Glomerular endothelial cell (primary cell): ENCODE measurements around the gene MRPS23. TPM values are rescaled to one million over a fixed set of nuclear protein-coding genes. Genes with fewer than 3 reads are reported as not detected.

ENCODE experiments used
- DNase-seq: peaks from one replicate; pipeline ENCODE4 v3.0.0-alpha.2; 2011; ENCODE audit warnings: low read depth, low spot score; ENCODE audit errors: extremely low read depth
- total RNA-seq: library from RNA; depleted of rRNA; stranded (reverse); fragments of >200 nt; gene quantifications from 2 replicates; pipeline ENCODE4 v1.2.3, GENCODE V29; 2015

Gene MRPS23
- 9.8 and 23.3 TPM in 2 replicates for total RNA-seq

DNA sequence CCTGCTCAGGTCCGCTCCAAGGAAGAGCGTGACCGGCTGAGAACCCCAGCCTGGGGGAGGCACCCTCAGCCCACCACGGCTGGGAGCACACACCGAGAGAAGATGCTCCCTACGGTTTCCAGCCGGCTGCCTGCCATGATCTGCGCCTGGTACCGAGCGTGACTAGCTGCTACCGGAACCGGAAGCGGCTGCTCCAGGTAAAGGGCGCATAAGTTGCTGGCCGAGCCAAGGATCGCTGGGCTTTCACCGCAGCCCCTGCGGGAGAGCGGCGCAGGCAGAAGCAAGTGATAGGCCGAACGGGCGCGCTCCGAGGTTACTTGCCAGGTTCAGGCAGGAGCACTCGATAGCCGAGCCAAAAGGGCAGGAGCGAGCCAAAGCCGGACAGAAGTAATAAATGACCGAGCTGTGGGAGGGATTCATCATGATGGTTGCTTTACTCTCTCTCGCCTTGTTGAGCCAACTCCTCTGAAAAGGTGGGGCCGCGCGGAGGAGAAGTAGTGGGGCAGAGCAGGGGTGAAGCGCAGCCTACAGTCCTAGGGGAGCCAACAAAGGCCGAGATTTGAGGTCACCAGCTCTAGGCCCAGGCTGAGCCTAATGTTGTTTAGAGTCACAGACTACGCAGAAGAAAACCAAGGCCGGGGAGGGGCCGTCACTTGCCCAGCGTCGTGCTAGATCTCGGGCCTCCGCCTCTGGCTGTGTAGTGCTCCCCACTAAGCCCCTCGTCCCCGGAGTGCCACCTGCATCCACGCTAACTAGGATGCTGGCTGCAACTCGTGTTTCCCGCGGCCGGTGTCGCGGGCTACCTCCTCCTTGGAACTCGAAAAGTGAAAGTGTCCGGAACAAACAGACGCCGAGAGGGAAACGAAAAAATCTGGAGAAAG is at the start of gene MRPS23:
Gene MRPS23, minus strand, starts transcription at position 171 of the 881 bp plus-strand sequence. Its CDS starts 34 bp downstream, at position 137.
- peak; percentile 92 for DNase-seq

DNA sequence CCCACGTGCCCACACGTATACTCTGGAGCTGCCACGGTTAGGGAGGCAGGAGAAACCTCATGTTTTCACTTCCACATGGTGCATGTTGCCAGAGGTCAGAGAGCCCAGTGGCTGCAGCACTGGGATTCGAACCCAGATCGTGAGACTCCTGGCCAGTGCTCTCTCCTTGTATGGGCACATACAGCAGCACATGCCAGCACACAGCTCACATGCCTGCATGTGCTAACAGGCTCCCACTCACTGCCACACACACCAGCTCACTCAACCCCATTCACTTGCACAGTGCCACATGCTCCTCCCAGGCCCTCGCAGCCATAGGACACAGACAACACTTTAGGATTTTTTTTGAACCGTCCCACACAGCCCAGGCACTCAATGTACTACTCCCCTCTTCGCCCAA is 49.5 kb upstream of the MRPS23 start:
- no peak for DNase-seq

DNA sequence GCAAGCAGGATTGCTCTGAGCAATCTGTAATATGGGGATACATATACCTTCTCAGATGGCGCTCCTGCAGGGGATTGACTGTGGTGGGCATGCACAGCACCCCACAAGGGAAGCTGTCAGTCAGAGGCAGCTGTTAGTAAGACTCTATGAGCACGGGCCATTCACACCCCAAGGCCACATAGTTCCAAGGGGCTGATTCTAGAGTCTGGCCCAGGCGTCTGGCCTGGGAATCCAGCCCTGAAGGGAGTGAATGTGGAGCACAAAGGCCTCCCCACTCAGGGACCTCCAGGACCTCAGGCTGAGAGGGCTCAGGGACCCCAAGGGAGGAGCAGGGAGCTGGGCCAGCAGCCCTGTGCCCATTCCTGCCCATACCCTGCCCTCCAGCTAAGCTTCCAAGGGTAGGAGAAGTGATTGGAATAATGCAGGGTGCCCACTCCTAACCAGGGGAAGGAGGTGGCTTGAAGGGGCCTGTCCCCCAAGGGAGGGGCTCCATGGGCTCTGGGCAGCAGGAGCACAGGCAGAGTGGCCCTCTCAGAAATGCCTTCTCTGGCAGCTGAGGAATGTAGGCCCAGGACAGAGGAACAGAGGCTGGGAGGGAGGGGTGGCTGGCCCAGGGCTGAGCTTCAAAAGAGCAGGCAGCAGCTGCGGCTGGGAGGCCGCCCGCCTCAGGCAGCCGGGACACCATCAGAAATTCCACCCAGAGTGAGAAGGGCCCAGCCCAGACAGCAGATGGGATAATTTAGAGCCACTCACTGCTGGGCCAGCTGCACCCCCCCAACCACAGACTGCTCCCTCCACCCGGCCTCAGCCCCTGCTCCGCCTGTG is 48.9 kb upstream of the MRPS23 start:
- DNase-seq, result no peak

DNA sequence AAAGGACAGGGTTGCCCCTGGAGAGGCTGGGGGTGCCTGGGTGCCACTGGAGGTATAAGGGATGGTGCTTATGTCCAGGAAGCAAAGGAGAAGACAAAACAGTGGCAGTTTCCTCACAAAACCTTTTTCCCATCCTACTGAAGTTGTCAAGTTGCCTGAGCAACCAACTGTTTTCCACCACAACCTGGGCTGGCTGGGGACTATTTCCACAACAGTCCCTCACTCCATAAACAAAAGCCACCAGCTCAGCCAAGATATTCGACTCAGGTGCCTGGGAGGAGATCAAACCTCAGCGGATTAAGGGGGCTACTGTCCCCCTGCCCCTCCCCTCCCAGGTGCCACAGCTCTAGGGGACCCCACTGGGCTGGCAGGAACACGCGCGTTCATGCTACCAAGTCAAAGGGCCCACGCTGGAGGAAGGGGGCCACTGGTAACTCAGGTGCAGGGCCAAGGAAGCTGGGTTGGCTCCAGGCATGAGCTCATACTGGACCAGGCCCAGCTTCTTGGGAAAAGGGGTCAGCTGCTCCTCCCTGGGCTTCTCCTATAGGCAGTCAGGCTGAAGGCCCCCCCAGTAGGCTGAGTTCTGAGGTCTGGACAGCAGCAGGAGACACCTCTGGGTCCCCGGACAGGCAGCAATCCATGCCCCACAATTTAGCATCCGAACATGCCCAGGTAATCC is 45.7 kb upstream of the MRPS23 start:
- DNase-seq, result no peak

DNA sequence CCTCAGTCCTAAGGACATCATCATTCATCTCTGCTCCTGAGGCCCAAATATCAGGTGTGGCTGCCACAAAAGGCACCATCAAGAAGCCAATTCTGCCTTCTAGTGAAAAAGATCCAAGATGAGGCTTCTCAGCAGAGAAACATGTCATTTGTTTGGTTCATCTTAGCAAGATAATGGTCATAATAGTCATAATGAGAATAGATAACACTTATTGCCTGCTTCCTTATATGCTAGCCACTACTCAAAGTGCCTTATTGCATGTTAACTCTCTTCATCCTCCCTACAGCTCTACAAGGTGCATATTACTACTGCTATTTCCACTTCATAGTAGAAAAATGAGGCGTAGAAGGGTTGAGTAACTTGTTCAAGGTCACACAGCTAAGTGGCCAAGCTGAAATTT is 45.0 kb upstream of the MRPS23 start:
- DNase-seq, result no peak

DNA sequence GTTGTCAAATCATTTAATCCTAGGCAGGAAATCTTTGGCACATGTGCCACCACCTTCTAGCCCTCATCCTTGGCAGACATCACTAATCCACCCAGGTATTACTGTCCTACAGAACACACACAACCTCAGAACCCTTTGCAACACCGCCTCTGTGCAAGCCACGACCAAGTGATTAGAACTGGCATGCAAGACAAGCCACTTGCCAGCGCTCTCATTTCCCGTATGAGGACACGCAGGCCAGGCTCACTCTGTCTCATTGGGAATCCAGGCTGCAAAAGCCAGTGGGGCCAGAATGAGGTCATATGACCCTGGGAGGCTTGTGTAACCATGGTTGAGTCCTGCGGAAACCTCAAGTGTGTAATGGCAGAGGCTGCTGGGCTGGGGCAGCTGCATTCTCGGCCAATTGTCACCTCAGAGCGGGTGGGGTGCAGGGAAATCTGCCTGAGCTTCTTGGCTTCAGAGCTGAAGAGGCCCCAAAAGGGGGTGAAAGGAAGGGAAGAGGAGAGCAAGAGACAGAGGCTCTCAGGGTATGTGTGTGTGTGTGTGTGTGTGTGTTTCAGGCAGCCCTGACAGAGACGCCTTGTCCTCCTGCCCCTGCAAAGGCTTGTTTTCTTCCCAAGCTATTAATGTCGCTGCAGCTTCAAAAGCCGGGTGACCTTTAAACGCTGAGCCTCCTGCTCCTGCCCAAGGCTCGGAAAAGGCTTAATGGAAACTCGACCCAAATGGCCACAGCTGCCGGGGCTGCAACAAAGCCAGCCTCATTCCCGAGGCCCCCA is 43.2 kb upstream of the MRPS23 start:
- peak; percentile 54 for DNase-seq

DNA sequence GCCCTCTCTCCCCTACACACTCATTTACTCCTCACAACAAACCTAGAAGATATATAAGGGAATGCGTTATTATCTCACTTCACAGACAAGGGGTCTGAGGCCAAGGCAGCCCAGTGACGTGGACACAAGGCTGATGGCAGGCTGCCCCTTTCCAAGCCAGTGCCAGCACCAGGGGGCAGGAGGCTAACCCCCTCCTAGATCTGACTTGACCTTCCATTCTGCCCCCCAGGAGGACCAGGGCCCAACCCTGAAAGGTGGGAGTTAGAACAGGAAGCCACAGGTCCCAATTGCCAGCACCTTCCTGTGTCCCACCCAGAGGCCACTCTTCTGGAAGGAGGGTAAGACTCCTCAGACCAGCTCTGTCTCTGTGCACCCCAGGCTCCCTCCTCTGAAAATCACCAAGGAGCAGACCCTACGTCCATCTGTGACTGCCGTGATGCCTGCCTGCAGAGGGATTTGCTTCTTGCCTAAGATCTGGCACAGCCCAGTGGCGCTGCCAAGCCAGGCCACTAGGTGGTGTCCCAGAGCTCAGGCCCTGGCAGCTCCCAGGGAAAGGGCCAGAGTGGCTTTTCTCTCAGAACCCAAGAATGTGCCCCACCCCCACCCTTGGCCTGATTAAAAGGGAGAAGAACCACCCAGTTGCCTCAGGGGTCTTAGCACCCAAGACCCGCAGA is 42.4 kb upstream of the MRPS23 start:
- DNase-seq, result no peak

DNA sequence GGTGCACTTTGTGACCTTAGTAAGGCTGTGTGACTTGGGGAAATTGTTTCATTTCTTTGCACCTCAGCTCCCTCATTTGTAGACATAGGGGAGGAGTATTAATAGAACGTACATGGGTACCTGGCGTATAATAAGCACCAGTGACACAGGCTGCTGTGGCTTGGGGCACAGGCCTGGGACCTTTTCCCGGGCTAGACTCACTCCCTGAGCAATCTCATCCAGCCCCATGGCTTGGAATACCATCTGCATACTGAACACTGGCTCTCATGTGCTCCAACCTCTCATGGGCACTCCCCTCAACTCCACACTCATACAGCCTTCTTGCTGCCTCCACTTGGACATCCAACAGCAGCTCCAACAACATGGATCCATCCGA is 41.0 kb upstream of the MRPS23 start:
- DNase-seq, result no peak

DNA sequence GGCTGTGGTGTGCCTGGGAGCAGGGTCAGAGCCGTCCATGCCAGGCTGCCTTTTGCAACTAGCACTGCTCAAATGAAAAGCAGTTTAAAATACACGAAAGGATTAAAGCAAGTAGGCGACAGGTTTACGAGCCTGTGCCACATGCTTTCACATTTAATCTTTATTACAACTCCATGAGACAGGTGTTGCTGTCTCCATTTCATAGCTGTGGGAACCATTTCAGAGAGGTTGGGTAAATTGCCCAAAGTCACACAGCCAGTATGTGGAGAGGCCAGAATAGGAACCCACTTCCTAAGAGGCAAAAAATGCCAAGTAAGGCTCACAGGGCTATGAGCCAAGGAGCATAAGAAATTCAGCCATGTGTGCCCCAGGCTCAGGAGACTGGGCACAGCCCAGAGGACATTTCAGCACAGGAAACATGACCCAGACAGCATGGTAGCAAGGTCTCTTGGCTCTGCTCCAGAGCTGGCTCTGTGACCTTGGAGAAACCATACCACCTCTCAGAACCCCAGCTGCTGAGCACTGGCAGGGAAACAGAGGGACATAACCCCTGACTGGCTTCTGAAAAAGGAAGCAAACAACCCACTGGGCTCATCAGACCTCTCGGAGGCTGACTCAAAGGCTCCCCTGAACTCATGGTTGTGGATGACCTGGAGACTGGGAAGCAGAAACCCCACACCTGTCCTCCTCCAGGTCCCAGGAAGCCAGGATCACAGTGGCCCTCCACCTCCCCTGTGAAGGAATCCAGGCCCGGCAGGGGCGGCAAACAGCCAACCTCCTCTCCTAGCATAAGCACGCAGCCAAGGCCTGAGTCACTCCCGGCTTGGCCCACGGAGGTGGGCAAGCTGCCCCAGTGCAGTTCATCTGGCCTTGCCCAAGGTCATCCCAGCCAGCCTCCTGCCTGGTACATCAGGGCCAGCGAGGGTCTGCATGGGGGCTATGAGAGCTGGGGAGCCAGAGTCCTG is 40.3 kb upstream of the MRPS23 start:
- DNase-seq, result no peak

DNA sequence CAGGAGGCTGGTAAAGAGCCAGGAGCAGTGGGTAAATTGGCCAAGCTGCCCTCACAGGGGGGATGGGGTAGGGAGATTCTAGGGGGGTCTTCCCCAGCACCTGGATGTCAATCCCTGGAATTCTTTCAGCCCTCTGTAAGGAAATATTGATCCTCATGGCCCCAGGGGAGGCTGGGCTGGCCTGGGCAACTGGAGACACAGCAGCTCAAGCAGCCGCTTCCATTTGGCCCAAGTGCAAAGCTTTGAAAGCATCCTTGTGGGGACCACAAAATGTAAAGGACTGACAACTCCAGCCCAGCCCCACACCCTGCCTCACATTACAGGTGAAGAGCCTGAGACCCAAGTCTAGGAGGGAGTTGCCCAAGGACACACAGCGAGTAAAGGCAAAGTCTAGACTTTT is 39.4 kb upstream of the MRPS23 start:
- no peak for DNase-seq

DNA sequence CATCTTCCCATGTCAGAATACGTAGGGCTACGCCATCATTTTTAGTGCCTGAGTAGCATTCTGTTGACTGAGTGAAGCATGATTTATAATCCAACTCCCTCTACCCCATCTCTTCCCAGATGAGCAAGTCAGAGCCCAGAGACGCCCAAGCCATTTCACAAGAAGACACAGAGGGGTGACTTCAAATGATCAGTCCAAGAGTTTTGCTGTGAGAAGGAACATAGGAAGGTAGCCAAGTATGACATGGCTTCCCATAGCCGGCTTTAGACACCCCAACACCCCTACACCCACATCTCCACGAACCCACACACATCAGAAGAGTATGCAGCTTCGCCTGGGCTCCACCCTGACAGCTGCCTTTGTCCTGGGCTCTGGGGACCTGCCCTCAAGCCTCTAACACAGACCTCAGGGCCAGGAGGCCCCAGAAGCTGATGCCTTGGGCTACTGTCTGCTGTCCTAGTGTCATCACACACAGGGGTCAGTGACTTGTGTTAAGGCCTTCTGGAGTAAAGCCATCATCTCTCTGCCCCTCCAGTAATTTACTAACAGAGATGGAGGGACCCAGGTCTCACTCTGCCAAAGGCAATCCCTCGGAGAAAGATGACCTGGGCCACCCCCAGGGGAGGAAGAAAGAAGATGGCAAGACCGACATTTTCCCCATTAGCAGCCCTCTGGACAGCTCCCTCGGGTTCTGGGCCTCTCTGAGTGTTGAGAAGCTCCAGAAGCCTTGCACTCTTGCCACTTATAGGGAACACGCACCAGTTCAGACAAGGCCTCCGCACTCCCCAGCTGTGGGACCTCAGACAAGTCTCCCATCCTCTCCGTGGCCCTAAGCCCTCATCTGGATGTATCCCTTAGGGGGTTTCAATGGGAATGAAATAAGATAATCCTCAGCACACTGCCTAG is 38.7 kb upstream of the MRPS23 start:
- DNase-seq, result no peak

DNA sequence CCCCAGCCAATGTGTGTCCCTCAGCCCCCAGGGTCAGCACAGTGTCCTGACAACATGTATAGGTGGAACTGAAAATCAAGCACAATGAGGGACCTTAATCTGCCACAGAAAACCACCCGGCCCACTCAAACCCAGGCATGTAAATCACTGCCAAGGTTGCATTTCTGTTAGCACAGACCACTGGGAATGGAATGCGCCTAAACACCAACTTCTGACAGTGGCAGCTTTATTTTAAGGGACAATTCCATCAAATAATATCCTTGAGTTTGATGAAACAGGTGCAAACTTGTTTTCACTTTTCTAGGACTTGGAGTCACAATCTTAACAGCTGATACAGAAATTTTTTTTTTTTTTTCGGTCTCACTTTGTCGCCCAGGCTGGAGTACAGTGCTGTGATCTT is 37.3 kb upstream of the MRPS23 start:
- DNase-seq, result no peak

DNA sequence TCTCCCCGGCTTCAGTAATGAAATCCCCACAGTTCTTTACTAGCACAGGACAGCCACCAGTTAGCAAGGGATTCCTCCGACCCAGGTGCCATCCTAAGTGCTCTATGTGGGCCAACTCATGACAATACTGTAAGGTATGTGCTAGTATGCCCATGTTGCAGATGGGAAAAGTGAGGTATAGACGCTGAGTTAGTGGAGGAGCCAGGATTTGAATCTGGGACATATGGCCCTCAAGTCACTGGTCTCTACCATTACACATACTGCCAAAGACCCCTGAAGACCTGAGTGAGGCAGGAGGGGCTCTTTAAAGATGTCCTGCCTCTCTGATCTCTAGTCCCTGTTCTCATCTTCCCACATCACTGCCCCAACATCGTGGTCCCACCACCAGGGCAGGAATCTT is 36.2 kb upstream of the MRPS23 start:
- DNase-seq, result no peak

DNA sequence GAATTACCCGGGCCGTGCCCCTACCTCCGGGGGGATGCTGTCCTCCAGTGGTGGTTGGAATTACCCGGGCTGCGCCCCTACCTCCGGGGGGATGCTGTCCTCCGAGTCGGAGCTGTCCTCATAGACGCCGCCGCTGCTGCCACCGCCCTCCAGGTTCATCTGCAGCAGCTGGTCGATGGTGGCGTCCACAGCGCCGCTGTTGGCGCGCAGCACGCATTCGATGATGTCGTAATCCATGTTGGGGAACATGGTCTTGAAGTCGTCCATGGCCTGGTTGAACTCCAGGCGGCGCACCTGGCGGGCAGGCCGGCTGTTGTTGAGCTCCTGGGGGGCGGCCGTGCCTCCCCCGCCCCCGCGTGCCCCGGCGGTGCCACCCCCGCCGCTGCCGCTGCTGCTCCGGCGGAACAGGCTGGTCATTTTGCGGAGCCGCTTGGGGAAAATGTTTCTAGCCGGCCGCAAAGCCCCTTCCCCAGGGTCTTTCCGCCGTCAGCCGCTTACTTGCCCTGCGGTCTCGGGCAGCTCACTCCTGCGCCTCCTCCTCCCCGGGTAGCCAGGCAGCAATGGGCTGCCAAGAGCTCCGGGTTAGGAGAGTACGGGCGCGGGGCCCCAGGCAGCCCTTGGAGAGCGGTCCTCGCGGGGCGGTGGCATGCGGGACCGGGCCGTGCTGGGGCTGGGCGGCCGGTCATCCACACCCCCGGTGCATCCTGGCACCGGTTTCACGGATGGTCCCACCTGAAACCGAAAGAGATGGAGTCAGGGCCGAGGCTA is 35.5 kb upstream of the MRPS23 start:
- no peak for DNase-seq

DNA sequence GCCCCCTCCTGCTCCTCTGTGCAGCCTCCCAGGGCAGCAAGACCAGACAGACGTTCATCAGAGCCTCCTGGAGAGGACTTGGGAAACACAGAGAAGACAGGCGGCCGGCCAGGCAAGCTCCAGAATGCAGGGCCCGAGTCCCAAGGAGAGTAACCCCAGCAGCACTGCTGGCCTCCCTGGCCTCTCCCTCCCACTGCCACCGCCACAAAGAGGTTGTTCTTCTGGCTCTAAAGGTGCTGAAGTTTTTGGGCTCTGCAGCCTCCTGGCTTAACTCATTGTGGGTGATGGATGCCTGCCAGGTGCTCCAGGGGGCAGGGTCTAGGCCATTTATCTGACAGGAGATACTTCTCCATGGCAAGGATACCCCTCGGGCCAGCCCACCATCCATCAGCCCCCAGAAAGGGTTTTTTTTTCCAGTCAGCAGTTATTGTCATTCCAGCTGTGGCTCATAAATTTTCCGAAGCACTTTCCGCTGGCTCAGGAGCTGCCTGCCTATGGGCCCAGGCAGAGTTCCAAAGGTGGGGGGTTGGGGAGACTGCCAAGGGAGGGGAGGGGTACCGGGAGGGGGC is 32.0 kb upstream of the MRPS23 start:
- DNase-seq, result no peak

DNA sequence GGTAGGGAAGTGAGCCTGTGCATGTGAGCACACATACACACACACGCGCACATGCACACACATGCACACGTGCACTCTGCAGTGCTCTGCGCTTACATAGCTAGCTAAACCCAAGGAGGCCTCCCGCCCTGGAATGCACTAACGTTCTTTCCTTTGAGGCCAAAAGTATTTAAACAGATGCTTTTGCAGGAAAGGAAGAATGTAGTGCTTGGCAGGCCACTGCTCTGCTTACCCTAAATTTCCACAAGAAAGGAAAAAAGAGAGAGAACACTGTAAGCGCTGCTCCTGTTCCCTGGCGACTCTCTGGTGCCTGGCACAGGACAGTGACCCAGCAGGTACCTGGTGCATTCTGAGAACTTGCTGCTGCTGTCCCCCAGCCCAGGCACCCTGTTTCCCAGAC is 31.3 kb upstream of the MRPS23 start:
- no peak for DNase-seq

DNA sequence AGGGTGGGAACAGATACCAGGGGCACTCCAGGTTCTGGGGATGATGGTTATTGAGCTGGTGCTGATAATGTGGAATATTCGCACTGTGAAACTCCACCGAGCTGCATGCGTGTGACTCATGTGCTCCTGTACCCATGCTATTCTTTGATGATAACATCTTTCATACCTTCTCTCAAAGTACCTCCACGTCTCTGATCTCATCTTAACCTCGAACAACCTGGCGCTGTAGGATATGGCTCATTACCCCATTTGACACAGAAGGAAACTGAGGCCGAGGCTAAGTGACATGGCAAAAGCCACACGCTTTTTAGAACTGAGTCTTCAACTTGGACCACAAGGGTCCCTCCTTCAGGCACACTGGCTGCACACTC is 30.2 kb upstream of the MRPS23 start:
- DNase-seq, result no peak
